ENCODE results near the gene TSR3.

GRCh38 chr16:1308977-1309885 lies 42.4 kb downstream of the TSR3 start, which contains the start of gene UBE2I:
- no peak for TF ChIP-seq REST (IDR thresholded peaks at IDR 0.05)
- TF ChIP-seq CTCF (IDR thresholded peaks at IDR 0.05; ENCODE audit: low read depth, low read length, missing input control) = no peak
- no peak for TF ChIP-seq GABPA (IDR thresholded peaks at IDR 0.05 in 1 of 2, conservative IDR thresholded peaks at IDR 0.05 in 1 of 2)

Data from liver (tissue), 3 donors.